GM23338 (cell line): ENCODE data around the gene ANKHD1. TPM values are rescaled to one million over a fixed set of nuclear protein-coding genes. Genes with fewer than 3 reads are reported as not detected.

Source experiments
- ATAC-seq: fragments of 200-7000 bp; cut with Tn5 transposase; 3 replicates; pipeline ENCODE4 v1.9.1; 2020
- DNase-seq: peaks from one replicate; pipeline ENCODE4 v3.0.0-alpha.2; 2015; ENCODE audit warnings: low spot score
- H2AFZ ChIP-seq: fragments of 200-600 bp; sonication (generic); 2 replicates; pipeline ENCODE4 v1.8.0; 2016; ENCODE audit warnings: antibody characterized with exemption, mild to moderate bottlenecking, moderate library complexity
- H3F3A ChIP-seq: fragments of 200-600 bp; sonication (generic); replicated peaks from 2 replicates; pipeline ENCODE4 v1.8.0; 2017; ENCODE audit warnings: antibody characterized with exemption, mixed run types, low read depth
- H3K27ac ChIP-seq: fragments of 200-600 bp; sonication (generic); 2 replicates; pipeline ENCODE4 v1.6.1; 2016; ENCODE audit warnings: low read depth
- H3K27me3 ChIP-seq: fragments of 200-600 bp; sonication (generic); 2 replicates; pipeline ENCODE4 v1.8.0; 2016; ENCODE audit warnings: mild to moderate bottlenecking, mixed run types, moderate library complexity; ENCODE audit not compliant: insufficient read depth
- H3K36me3 ChIP-seq: fragments of 200-600 bp; sonication (generic); 2 replicates; pipeline ENCODE4 v1.8.0; 2016; ENCODE audit warnings: mild to moderate bottlenecking; ENCODE audit not compliant: insufficient read depth
- H3K4me1 ChIP-seq: fragments of 200-600 bp; sonication (generic); 2 replicates; pipeline ENCODE4 v1.8.0; 2016; ENCODE audit warnings: mild to moderate bottlenecking, moderate library complexity; ENCODE audit not compliant: insufficient read depth
- H3K4me2 ChIP-seq: fragments of 200-600 bp; sonication (generic); 2 replicates; pipeline ENCODE4 v1.7.1; 2017; ENCODE audit warnings: mixed run types
- H3K4me3 ChIP-seq: fragments of 200-600 bp; sonication (generic); 2 replicates; pipeline ENCODE4 v1.6.1; 2016; ENCODE audit warnings: mixed run types
- H3K79me2 ChIP-seq: fragments of 200-600 bp; sonication (generic); replicated peaks from 2 replicates; pipeline ENCODE4 v1.8.0; 2017; ENCODE audit warnings: mild to moderate bottlenecking; ENCODE audit not compliant: insufficient read depth
- H3K9me2 ChIP-seq: fragments of 200-600 bp; sonication (generic); 2 replicates; pipeline ENCODE4 v1.8.0; 2017; ENCODE audit not compliant: insufficient read depth
- H4K20me1 ChIP-seq: fragments of 200-600 bp; sonication (generic); replicated peaks from 2 replicates; pipeline ENCODE4 v1.8.0; 2017; ENCODE audit warnings: mild to moderate bottlenecking; ENCODE audit not compliant: insufficient read depth
- H3K27ac Mint-ChIP-seq: 2 replicates; pipeline ENCODE4 v1.8.0; 2020; ENCODE audit warnings: inconsistent platforms, mild to moderate bottlenecking, moderate library complexity, mixed read lengths
- H3K27me3 Mint-ChIP-seq: 3 replicates; pipeline ENCODE4 v1.8.0; 2022; ENCODE audit warnings: low read depth, mild to moderate bottlenecking, moderate library complexity, mixed read lengths, inconsistent platforms; ENCODE audit not compliant: insufficient read depth, poor library complexity
- H3K36me3 Mint-ChIP-seq: 3 replicates; pipeline ENCODE4 v1.8.0; 2021; ENCODE audit warnings: low read depth, mild to moderate bottlenecking, inconsistent platforms, moderate library complexity, mixed read lengths
- H3K4me1 Mint-ChIP-seq: 3 replicates; pipeline ENCODE4 v1.8.0; 2020; ENCODE audit warnings: mild to moderate bottlenecking, inconsistent platforms, mixed read lengths
- H3K4me3 Mint-ChIP-seq: 3 replicates; pipeline ENCODE4 v1.8.0; 2021; ENCODE audit warnings: moderate library complexity, mild to moderate bottlenecking, inconsistent platforms, mixed read lengths
- H3K9me3 Mint-ChIP-seq: 3 replicates; pipeline ENCODE4 v1.8.0; 2020; ENCODE audit warnings: moderate library complexity, mild to moderate bottlenecking, inconsistent platforms, mixed read lengths
- EZH2 ChIP-seq: fragments of 200-600 bp; sonication (generic); IDR thresholded peaks from one replicate; pipeline ENCODE4 v1.8.0; 2017; ENCODE audit warnings: antibody characterized with exemption, mild to moderate bottlenecking, low read depth; ENCODE audit not compliant: unreplicated experiment
- ZNF114 ChIP-seq: fragments of 250-450 bp; sonication (Bioruptor Pico); IDR thresholded peaks from 2 replicates; pipeline ENCODE4 v1.5.0; 2020; ENCODE audit warnings: mild to moderate bottlenecking, moderate library complexity
- ZNF462 ChIP-seq: fragments of 250-450 bp; sonication (Bioruptor Pico); IDR thresholded peaks from 2 replicates; pipeline ENCODE4 v1.5.0; 2020; ENCODE audit warnings: mild to moderate bottlenecking, moderate library complexity
- polyA plus RNA-seq: library from polyadenylated mRNA; unstranded; fragments of >200 nt; fragmentation: Nextera tagmentation; extraction: Ambion mirVana; gene quantifications from 2 replicates; pipeline ENCODE4 v1.2.1, GENCODE V29; 2016
- total RNA-seq: library from RNA; depleted of rRNA; stranded (reverse); fragments of >200 nt; shearing (Covaris generic); gene quantifications from 2 replicates; pipeline ENCODE4 v1.2.3, GENCODE V29; 2014

Gene ANKHD1
- total and polyA plus RNA-seq, 2 experiments from 2014 or later, result 73.0 to 119 TPM

- H4K20me1 ChIP-seq, result peaks cover 5% of the 10 kb centered on the region; the same call in 1 of the 2 replicates
- no peak for TF ChIP-seq ZNF114 (CRISPR knock-in tag)
- no peak for TF ChIP-seq EZH2
- no peak for TF ChIP-seq ZNF462 (CRISPR knock-in tag)
- H3K9me3 Mint-ChIP-seq, result no peaks in the 10 kb centered on the region
- H3K36me3 ChIP-seq, result peaks cover 29% of the 10 kb centered on the region; the same call in 1 of the 2 replicates
- H3K79me2 ChIP-seq, result peaks cover 22% of the 10 kb centered on the region
- peaks cover 17% of the 10 kb centered on the region for H3K27me3 Mint-ChIP-seq
- H3K4me1 ChIP-seq, result peaks cover 26% of the 10 kb centered on the region
- H3K4me2 ChIP-seq, result peak overlapping the region; percentile 96
- peaks cover 50% of the 10 kb centered on the region for H3K36me3 Mint-ChIP-seq
- DNase-seq, result peak; percentile 21
- H3K9me2 ChIP-seq, result no peaks in the 10 kb centered on the region
- H3K27ac ChIP-seq, result peak overlapping the region; percentile 95
- H3K4me1 Mint-ChIP-seq, result peaks cover 24% of the 10 kb centered on the region
- peak overlapping the region; percentile 98 for H3K27ac Mint-ChIP-seq
- ATAC-seq, result no peak; the same call in 2 of the 3 replicates
- H3K4me3 Mint-ChIP-seq, result peak overlapping the region; percentile 88
- peaks cover 17% of the 10 kb centered on the region for H3F3A ChIP-seq
- peak overlapping the region; percentile 77 for H3K4me3 ChIP-seq
- no peak overlapping the region for H2AFZ ChIP-seq
- H3K27me3 ChIP-seq, result no peaks in the 10 kb centered on the region
These were observed 147.2 kb downstream of the ANKHD1 start for GRCh38 chr5:140548791-140549190.

DNA sequence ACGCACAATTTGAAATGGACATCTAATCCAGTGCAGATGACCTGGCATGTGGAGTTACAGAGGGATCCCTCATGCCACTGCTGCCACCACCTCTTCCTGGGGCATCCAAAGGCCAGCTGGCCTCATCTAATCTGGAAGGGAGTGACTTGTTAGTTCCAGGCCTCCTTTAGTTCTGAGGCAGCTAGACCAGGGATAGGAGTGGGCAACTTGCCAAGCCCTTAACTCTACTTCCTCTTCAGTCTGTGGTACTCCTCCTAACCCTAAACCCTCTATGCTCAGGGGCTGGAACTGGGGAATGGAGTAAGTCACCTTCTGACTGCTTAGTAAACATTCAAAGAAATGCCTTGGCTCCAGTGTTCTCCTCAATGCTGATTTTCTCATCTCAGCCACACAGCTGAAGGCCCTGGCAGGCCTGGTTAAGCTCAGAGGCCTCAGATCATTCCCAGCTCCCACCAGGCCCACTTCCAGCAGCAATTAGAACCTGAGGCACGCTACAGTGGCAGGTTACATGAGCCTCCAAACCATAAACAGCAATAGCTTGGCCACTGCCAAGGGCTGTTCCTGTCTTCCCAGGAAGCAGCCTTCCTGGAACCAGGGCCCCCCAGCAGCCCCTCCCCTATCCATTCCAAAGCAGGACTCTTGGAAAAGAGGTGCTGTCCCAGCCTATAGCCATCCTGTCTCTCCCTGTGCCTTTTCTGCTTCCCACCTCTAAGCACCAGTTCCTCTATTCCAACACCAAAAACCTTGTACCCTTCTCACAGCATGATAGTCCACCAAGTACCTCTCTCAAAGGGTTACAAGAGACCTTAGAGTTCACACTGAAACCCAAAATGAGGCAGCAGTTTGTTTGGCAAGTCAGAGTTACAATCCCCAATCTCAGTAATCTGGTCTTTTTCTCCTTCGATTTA is 147.9 kb downstream of the ANKHD1 start:
- Mint-ChIP-seq H3K4me1 (peaks cover 24% of the 10 kb centered on the region), H3K27ac (peak overlapping the region; percentile 66), H3K4me3 (peak overlapping the region; percentile 88; the same call in 2 of the 3 replicates), H3K36me3 (peaks cover 48% of the 10 kb centered on the region), H3K27me3 (peaks cover 17% of the 10 kb centered on the region), H3K9me3 (no peaks in the 10 kb centered on the region)
- no peaks in the 10 kb centered on the region for H3K9me2 ChIP-seq
- peaks cover 17% of the 10 kb centered on the region for H3F3A ChIP-seq
- H4K20me1 ChIP-seq, result peaks cover 5% of the 10 kb centered on the region; the same call in 1 of the 2 replicates
- peaks cover 27% of the 10 kb centered on the region; the same call in 1 of the 2 replicates for H3K36me3 ChIP-seq
- no peak for DNase-seq
- no peak overlapping the region for H3K4me3 ChIP-seq
- H3K4me2 ChIP-seq, result peak overlapping the region; percentile 96; the same call in 1 of the 2 replicates
- no peak overlapping the region for H3K27ac ChIP-seq
- peaks cover 28% of the 10 kb centered on the region for H3K79me2 ChIP-seq
- peaks cover 26% of the 10 kb centered on the region for H3K4me1 ChIP-seq
- H2AFZ ChIP-seq, result no peak overlapping the region
- no peak for ATAC-seq
- no peaks in the 10 kb centered on the region for H3K27me3 ChIP-seq
- no peak for TF ChIP-seq ZNF462 (CRISPR knock-in tag)
